Activated gamma-delta T cell treated with anti-CD3 and anti-CD28 coated beads, Interleukin-2, amount 50 U/mL, for 16 hours (primary cell): Measurements from ENCODE around the gene DDX24.

Experiments used
- DNase-seq: peaks from one replicate; pipeline ENCODE4 v3.0.0-alpha.2; 2020; ENCODE audit warnings: low read depth

The DDX24 gene

DNA sequence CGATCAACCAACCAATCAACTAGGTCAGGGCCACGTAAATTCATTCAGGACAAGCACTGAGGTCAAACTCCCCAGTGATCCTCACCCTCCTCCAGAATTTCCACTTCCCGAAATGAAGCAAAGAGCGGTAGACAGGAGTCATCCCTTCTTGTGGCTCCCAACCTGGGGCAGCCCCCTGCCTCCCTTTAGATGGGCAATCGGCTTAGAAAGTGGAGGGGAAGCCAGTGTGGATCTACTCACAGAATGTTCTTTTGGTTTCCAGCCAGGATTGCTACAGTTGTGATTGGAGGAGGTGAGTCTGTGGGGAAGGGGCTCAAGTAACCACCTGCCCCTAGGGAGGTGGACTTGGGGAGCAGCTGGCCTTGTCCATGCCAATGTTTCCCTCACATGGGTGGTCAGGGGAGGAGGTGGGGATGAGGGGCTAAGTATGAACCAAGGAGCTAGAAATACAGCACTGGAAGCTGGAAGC is 33.6 kb upstream of the DDX24 start:
- no peak for DNase-seq

DNA sequence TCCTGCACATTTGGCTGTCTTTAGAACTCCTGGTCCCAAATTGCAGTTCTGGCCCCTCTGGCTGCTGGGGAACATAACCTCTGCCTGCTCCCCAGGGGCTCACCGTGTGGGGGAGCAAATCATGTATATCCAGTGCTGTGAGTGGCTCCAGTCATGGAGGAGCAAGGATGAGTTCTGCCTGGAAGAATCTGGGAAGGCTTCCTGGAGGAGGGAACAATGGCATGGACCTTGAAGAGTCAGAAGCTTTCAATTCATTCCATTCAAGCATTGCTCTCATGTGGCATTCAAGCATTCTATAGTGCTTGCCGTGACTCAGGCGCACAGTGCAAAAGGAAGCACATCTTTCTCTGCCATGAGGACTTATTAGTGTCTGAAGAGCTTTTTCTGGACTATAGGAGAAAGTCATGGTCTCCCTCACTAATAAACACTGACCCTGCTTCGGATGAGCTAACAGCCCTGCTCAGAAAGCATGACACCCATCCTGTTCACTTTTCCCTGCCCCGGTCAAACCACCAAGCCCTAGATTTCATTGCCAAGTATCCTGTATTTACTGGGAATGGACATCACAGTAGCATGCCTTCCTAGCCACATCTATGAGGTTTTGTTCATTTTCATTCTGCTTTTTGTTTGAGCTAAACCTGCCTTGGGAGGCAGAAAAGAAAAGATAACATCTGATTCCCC is 33.0 kb upstream of the DDX24 start:
- DNase-seq, result no peak

- no peak for DNase-seq
Measured at GRCh38 chr14:94113490-94113889, 32.5 kb upstream of the DDX24 start.

DNA sequence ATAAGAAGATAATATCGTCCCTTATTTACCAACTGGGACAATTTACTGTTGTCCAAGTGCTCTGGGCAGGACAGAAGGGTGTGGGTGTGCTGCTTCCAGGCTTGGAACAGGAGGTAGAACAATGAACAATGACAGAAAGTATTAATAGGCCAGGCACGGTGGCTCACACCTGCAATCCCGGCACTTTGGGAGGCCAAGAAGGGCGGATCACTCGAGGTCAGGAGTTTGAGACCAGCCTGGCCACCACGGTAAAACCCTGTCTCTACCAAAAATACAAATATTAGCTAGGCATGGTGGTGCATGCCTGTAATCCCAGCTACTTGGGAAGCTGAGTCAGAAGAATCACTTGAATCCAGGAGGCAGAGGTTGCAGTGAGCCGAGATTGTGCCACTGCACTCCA is 32.1 kb upstream of the DDX24 start:
- no peak for DNase-seq

GRCh38 chr14:94112513-94113063 is 31.6 kb upstream of the DDX24 start:
- no peak for DNase-seq

- no peak for DNase-seq
Measured at GRCh38 chr14:94111276-94112095, 30.5 kb upstream of the DDX24 start.

DNA sequence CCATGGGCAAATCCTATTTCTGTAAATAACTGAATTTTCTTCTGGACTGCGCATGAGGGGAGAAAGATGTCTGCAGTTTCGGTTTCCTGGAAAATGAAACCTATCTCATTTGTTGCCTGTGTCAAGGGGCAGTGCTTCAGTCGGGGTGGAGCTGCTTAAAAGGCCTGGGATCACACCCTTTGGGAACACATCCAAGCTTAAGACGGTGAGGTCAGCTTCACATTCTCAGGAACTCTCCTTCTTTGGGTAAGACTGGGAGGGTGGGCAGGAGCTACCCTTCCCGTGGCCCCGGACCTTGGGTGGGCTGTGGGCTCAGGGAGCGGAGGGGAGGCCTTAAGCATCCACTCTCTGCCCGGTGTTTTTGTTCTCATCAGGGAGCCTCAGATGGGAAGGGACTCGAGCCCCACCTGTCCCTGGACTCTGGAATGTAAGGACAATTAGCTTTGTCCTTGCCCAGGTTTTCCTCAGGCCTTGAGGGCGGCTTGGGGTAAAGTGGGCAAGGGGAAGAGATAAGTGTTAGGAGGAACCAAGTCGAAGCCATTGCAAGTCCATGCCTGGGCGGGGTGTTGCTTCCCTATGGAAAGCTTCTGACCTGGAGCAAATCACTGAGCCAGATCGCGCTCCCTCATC is 29.7 kb upstream of the DDX24 start, which contains the start of gene IFI27:
Gene IFI27, plus strand, starts transcription at position 185 of the 630 bp plus-strand sequence.
- no peak for DNase-seq

GRCh38 chr14:94109915-94110250 is 28.9 kb upstream of the DDX24 start:
- DNase-seq, result no peak

DNA sequence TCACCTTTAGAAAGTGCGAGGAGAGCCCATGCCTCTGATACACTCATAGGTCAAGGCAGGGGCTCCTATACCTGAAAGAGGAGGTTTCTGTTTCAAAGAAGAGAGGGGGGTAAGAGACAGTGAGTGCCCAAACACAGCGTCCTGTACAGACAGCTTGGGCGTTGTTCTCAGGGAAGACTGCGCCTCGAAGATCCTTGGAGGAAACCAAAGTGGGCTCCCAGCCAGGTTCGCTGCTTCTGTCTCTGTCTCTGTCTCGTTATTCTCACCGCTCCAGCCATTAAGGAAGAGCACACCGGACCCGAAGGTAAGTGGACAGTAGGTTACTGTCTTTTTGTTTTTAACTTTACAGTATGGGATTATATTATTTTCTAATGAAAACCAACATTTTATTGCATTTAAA is 23.7 kb upstream of the DDX24 start:
- no peak for DNase-seq

DNA sequence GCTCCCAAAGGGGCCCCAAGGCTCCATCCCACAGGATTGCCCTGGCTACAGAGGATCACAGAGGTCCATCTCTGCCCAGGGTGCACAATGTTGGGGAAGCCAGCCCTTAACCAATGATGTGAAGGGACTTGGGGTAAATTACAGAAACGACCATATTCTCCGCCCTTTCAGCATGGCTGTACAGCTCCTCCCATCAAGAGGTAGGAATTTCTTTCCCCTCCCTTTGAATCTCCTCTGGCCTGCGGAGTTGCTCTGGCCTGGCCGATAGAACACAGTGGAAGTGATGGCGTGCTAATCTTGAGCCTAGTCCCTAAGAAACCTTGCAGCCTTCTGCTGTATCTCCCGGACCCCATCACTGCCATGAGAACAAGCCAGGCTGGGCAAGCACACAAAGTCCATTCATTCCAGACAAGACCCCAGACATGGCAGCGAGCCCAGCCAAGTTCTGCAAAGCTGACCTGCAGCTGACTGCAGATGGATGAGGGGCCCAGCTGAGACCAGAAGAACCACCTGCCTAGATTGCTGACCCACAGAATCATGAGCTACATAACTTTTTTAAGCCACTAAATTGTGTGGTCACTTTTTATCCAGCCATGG is 22.6 kb upstream of the DDX24 start:
- no peak for DNase-seq

DNA sequence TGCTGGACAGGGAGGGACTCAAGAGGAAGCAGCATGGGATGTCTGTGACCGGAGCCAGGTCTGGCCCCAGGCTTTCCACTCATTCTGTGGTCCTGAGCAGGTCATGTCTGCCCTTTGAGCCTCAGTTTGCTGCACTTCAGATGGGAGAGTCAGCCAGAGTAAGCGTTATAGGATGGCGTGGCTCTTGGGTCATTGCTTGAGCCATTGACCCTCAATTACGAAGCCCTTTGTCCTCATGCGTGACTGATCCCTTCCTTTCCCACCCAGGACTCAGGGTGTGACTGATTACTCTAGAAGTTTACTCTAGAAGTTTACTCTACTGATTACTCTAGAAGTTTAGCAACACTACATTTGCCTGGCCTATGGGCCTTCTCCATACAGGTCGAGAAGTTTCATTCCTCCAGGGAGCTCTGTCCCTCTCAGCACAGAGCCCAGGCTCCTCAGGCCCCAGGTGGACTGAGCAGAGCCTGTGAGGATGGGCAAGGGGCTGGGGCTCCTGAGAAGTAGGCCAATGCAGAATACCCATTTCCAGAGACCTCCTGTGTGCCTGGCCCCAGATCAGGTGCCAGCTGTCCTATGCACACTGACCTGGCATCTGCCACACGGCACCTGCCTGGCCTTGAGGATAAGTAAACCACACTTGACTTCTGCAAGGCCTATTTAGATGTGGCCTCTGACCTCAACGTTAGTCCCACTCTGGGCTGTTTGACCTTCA is 21.9 kb upstream of the DDX24 start:
- no peak for DNase-seq

DNA sequence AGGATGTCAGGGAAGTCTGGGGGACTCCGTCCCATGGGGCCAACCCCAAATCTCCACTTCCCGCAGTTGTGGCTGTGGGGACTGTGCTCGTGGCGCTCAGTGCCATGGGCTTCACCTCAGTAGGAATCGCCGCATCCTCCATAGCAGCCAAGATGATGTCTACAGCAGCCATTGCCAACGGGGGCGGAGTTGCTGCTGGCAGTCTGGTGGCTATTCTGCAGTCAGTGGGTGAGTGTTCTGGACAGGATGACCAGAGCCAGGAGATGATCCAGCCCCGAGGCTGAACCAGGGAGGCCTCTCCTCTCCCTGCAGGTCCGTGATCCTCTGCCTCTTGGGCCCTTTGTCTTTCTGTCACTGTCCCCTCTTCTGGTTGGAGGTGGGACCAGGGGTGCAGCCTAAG is 20.7 kb upstream of the DDX24 start:
- DNase-seq, result no peak

GRCh38 chr14:94100847-94101246 is 19.8 kb upstream of the DDX24 start:
- DNase-seq, result no peak

- DNase-seq, result no peak
Measured at GRCh38 chr14:94099006-94099405, 18.0 kb upstream of the DDX24 start.

DNA sequence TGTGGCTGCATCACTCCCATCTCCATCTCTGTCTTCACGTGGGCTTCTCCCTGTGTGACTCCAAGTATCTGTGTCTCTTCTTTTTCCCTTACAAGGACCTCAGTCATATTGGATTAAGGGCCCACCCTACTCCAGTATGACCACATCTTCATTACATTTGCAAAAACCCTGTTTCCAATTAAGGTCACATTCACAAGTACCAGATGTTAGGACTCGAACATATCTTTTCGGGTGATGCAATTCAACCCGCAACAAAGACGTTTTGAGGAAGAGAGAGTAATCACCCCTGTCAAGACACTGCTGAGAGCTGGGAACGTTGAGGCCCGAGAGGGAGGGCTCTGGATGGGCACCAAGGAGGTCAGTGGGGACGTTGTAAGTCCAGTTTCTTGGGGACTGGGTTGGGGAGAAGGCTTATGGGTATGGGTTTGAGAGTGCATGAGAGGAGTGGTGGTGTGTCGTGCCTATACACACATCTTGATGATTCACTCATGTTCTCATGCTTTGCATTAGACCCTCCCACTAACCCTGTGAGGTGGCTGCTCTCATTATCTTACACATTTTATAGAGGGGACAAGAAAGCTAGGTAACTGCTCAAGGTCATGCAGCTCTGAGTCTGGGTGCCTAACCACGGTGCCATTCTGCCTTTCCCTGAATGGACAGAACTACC is 17.5 kb upstream of the DDX24 start:
- DNase-seq, result no peak

DNA sequence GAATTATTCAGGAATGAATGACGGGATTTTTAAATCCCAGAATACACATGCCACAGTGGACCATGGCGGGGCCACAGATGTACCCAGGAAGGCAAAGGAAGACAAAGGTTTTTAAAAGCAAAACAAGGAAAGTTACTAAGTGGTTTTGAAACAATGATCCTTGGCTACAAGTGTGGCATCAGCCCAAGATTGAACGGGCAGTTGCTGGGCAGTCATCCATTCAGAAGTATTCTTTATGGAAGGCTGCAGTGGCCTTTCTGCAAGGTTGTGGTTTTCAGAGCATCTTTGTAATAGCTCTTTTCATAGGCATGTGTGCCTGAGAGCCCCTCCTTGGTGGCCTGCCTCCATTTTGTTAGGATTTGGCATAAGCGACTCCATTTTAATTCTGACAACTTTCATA is 16.1 kb upstream of the DDX24 start:
- no peak for DNase-seq

- DNase-seq, result no peak
Measured at GRCh38 chr14:94093418-94093817, 12.4 kb upstream of the DDX24 start.

DNA sequence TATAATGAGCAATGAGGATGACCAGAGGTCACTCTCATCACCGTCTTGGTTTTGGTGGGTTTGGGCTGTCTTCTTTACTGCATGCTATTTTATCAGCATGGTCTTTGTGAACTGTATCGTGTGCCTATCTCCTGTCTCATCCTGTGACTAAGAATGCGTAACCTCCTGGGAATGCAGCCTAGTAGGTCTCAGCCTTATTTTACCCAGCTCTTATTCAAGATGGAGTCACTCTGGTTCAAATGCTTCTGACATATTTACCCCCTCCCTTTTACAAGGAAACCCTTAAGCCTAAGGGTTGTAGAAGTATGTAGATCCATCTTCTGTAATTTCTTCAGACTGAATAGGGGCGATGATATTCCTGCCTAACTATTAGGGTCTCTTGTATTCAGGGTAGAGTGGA is 8.5 kb upstream of the DDX24 start:
- DNase-seq, result no peak

DNA sequence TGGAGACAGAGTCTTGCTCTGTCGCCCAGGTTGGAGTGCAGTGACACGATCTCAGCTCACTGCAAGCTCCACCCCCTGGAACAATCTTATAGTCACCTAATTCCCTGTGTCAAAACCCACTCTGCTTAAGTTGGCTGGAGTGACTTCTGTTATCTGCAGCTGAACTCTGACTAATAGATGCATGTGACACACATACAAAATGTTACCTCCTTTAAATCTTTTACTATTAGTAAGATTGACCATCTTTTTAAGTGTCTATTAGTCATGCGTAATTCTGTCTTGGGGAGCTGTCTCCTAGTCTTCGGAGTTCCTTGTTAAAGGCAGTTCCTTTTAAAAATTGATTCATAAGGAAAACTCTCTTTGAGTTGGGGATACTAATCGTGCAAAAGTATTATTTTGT is 7.5 kb upstream of the DDX24 start:
- no peak for DNase-seq

- no peak for DNase-seq
Measured at GRCh38 chr14:94087891-94088290, 6.9 kb upstream of the DDX24 start.

- no peak for DNase-seq
Measured at GRCh38 chr14:94081386-94081820, 401 bp upstream of the DDX24 start.
